Effector memory CD8-positive, alpha-beta T cell (primary cell): Measurements from ENCODE around the gene ANKRD30A.
"Not testable (repeated sequence)": the region's sequence is repeated elsewhere in the genome, so short reads cannot be mapped to it uniquely, and the experiment has no call there.

Experiments used
- ATAC-seq: fragments of 150-1000 bp; cut with Tn5 transposase; replicated peaks from 2 replicates; pipeline ENCODE4 v1.10.0; 2021; ENCODE audit warnings: mild to moderate bottlenecking, moderate library complexity
- DNase-seq, 3 experiments: peaks; one replicate each; pipeline ENCODE4 v3.0.0; 2021
- H3K27ac Mint-ChIP-seq, 2 donors: one replicate each; pipeline ENCODE4 v1.8.0; 2022; ENCODE audit warnings: mild to moderate bottlenecking in 2 of 2, mixed read lengths in 2 of 2, moderate library complexity in 2 of 2
- H3K27me3 Mint-ChIP-seq, 2 donors: one replicate each; pipeline ENCODE4 v1.8.0; 2022; ENCODE audit warnings: mixed read lengths in 2 of 2
- H3K36me3 Mint-ChIP-seq: one replicate; pipeline ENCODE4 v1.8.0; 2022; ENCODE audit warnings: mild to moderate bottlenecking, moderate library complexity, mixed read lengths; ENCODE audit not compliant: insufficient read depth
- H3K4me1 Mint-ChIP-seq, 2 donors: one replicate each; pipeline ENCODE4 v1.8.0; 2022; ENCODE audit warnings: low read depth in 2 of 2, mixed read lengths in 2 of 2
- H3K4me3 Mint-ChIP-seq, 2 donors: one replicate each; pipeline ENCODE4 v1.8.0; 2022; ENCODE audit warnings: mild to moderate bottlenecking in 2 of 2, mixed read lengths in 2 of 2, moderate library complexity in 2 of 2
- H3K9me3 Mint-ChIP-seq, 2 donors: one replicate each; pipeline ENCODE4 v1.8.0; 2022; ENCODE audit warnings: mixed read lengths in 2 of 2

ANKRD30A gene

GRCh38 chr10:37301271-37301670 lies 175.9 kb downstream of the ANKRD30A start:
- ATAC-seq (no peak), DNase-seq (no peak)
- Mint-ChIP-seq H3K27ac (no peak overlapping the region), H3K36me3 (no peaks in the 10 kb centered on the region), H3K4me1 (no peaks in the 10 kb centered on the region), H3K4me3 (no peak overlapping the region), H3K27me3 (no peaks in the 10 kb centered on the region), H3K9me3 (peaks cover 13 to 14% of the 10 kb centered on the region in 2 donors)

GRCh38 chr10:37304036-37304435 lies 178.6 kb downstream of the ANKRD30A start:
- Mint-ChIP-seq H3K4me3 (no peak overlapping the region), H3K36me3 (no peaks in the 10 kb centered on the region), H3K27ac (no peak overlapping the region), H3K4me1 (no peaks in the 10 kb centered on the region), H3K27me3 (no peaks in the 10 kb centered on the region), H3K9me3 (peaks cover 8 to 11% of the 10 kb centered on the region in 2 donors)
- ATAC-seq (no peak), DNase-seq (no peak)

- no peak overlapping the region for H3K4me3 Mint-ChIP-seq
- no peak for DNase-seq
- H3K36me3 Mint-ChIP-seq = no peaks in the 10 kb centered on the region
- no peaks in the 10 kb centered on the region for H3K4me1 Mint-ChIP-seq
- H3K27me3 Mint-ChIP-seq = no peaks in the 10 kb centered on the region
- no peak for ATAC-seq
- H3K27ac Mint-ChIP-seq = no peak overlapping the region
- peaks cover 0 to 12% of the 10 kb centered on the region in 2 donors for H3K9me3 Mint-ChIP-seq
Measured at GRCh38 chr10:37314350-37314749, 189.0 kb downstream of the ANKRD30A start.

- Mint-ChIP-seq H3K27me3 (no peaks in the 10 kb centered on the region), H3K27ac (no peak overlapping the region), H3K4me3 (no peak overlapping the region), H3K36me3 (no peaks in the 10 kb centered on the region), H3K9me3 (peaks cover 0 to 12% of the 10 kb centered on the region in 2 donors), H3K4me1 (no peaks in the 10 kb centered on the region)
- DNase-seq = no peak
- no peak for ATAC-seq
Measured at GRCh38 chr10:37314862-37315261, 189.5 kb downstream of the ANKRD30A start.

GRCh38 chr10:37344413-37344812 lies 219.0 kb downstream of the ANKRD30A start:
- Mint-ChIP-seq H3K9me3 (peaks cover 12 to 14% of the 10 kb centered on the region in 2 donors), H3K27ac (no peak overlapping the region), H3K4me3 (no peak overlapping the region), H3K36me3 (no peaks in the 10 kb centered on the region), H3K4me1 (no peaks in the 10 kb centered on the region), H3K27me3 (no peaks in the 10 kb centered on the region)
- no peak for DNase-seq
- no peak for ATAC-seq

GRCh38 chr10:37379991-37380390 lies 254.6 kb downstream of the ANKRD30A start:
- H3K27ac Mint-ChIP-seq = no peak overlapping the region

GRCh38 chr10:37381271-37381670 lies 255.9 kb downstream of the ANKRD30A start:
- no peak for DNase-seq
- H3K36me3 Mint-ChIP-seq = no peaks in the 10 kb centered on the region
- peaks cover 11 to 16% of the 10 kb centered on the region in 2 donors for H3K9me3 Mint-ChIP-seq
- no peaks in the 10 kb centered on the region for H3K4me1 Mint-ChIP-seq
- H3K4me3 Mint-ChIP-seq = no peak overlapping the region
- ATAC-seq = no peak
- H3K27ac Mint-ChIP-seq = no peak overlapping the region
- H3K27me3 Mint-ChIP-seq = no peaks in the 10 kb centered on the region

More at GRCh38 chr10:37379991-37380390, 254.6 kb downstream of the ANKRD30A start:
- ATAC-seq (no peak), DNase-seq (no peak)
- H3K27me3 Mint-ChIP-seq = no peaks in the 10 kb centered on the region
- no peaks in the 10 kb centered on the region for H3K4me1 Mint-ChIP-seq
- H3K4me3 Mint-ChIP-seq = no peak overlapping the region
- peaks cover 13 to 17% of the 10 kb centered on the region in 2 donors for H3K9me3 Mint-ChIP-seq
- no peaks in the 10 kb centered on the region for H3K36me3 Mint-ChIP-seq

GRCh38 chr10:37384923-37385322 lies 259.5 kb downstream of the ANKRD30A start:
- Mint-ChIP-seq H3K4me3 (no peak overlapping the region), H3K27ac (no peak overlapping the region), H3K36me3 (no peaks in the 10 kb centered on the region), H3K4me1 (no peaks in the 10 kb centered on the region), H3K27me3 (no peaks in the 10 kb centered on the region), H3K9me3 (peaks cover 12 to 21% of the 10 kb centered on the region in 2 donors)
- DNase-seq (no peak), ATAC-seq (no peak)

GRCh38 chr10:37390926-37391325 lies 265.5 kb downstream of the ANKRD30A start:
- H3K27ac Mint-ChIP-seq = no peak overlapping the region
- no peak for ATAC-seq
- peaks cover 10 to 14% of the 10 kb centered on the region in 2 donors for H3K9me3 Mint-ChIP-seq
- no peaks in the 10 kb centered on the region for H3K4me1 Mint-ChIP-seq
- no peak overlapping the region for H3K4me3 Mint-ChIP-seq
- no peak for DNase-seq
- no peaks in the 10 kb centered on the region for H3K36me3 Mint-ChIP-seq
- no peaks in the 10 kb centered on the region for H3K27me3 Mint-ChIP-seq

GRCh38 chr10:37400774-37401173 lies 275.4 kb downstream of the ANKRD30A start:
- H3K9me3 Mint-ChIP-seq = peaks cover 8 to 15% of the 10 kb centered on the region in 2 donors
- H3K4me1 Mint-ChIP-seq, H3K27ac Mint-ChIP-seq, H3K27me3 Mint-ChIP-seq, DNase-seq, H3K36me3 Mint-ChIP-seq, ATAC-seq, H3K4me3 Mint-ChIP-seq: not testable (repeated sequence)

- ATAC-seq (no peak), DNase-seq (no peak)
- Mint-ChIP-seq H3K36me3 (no peaks in the 10 kb centered on the region), H3K4me1 (no peaks in the 10 kb centered on the region), H3K4me3 (no peak overlapping the region), H3K27me3 (no peaks in the 10 kb centered on the region), H3K27ac (no peak overlapping the region), H3K9me3 (peaks cover 8 to 15% of the 10 kb centered on the region in 2 donors)
Measured at GRCh38 chr10:37401225-37401624, 275.8 kb downstream of the ANKRD30A start.

GRCh38 chr10:37403776-37404175 lies 278.4 kb downstream of the ANKRD30A start:
- no peak for ATAC-seq
- no peak overlapping the region for H3K4me3 Mint-ChIP-seq
- peaks cover 14 to 16% of the 10 kb centered on the region in 2 donors for H3K9me3 Mint-ChIP-seq

More at GRCh38 chr10:37403776-37404175, 278.4 kb downstream of the ANKRD30A start:
- no peaks in the 10 kb centered on the region for H3K4me1 Mint-ChIP-seq
- no peaks in the 10 kb centered on the region for H3K27me3 Mint-ChIP-seq
- H3K36me3 Mint-ChIP-seq = no peaks in the 10 kb centered on the region
- DNase-seq = no peak
- no peak overlapping the region for H3K27ac Mint-ChIP-seq
